ENCODE data around the gene PCDHGA5. TPM values are rescaled to one million over a fixed set of nuclear protein-coding genes. Genes with fewer than 3 reads are reported as not detected.
"Not testable (repeated sequence)": the region's sequence is repeated elsewhere in the genome, so short reads cannot be mapped to it uniquely, and the experiment has no call there.

PCDHGA5 gene
- polyA plus RNA-seq, 1 donor, result 1.5 TPM

- no peak overlapping the region for H3K4me3 ChIP-seq (ENCODE audit: low read length)
- peaks cover 42% of the 10 kb centered on the region for H3K27me3 ChIP-seq (ENCODE audit: control insufficient read depth, insufficient read depth, low read length)
- H3K9me3 ChIP-seq (ENCODE audit: control insufficient read depth, low read depth, low read length), result peaks cover 48% of the 10 kb centered on the region
- no peaks in the 10 kb centered on the region for H3K36me3 ChIP-seq (ENCODE audit: control insufficient read depth, insufficient read depth, low read length)
- 42% methylated on average over 3 of the region's 10 CpGs for WGBS (ENCODE audit: insufficient coverage, low lambda C conversion rate)
- no peaks in the 10 kb centered on the region for H3K4me1 ChIP-seq (ENCODE audit: control insufficient read depth, insufficient read depth, low read length)
- H3K27ac ChIP-seq (ENCODE audit: low read length), result no peak overlapping the region
- no peak for DNase-seq
Measured at GRCh38 chr5:141388661-141389060, 24.7 kb downstream of the PCDHGA5 start.

- Histone ChIP-seq H3K9me3 (ENCODE audit: control insufficient read depth, low read depth, low read length) (peaks cover 52% of the 10 kb centered on the region), H3K36me3 (ENCODE audit: control insufficient read depth, insufficient read depth, low read length) (no peaks in the 10 kb centered on the region)
- WGBS (ENCODE audit: insufficient coverage, low lambda C conversion rate), result no CpG with 5 or more reads among the region's 77 CpGs
Measured at GRCh38 chr5:141389153-141390042, 25.4 kb downstream of the PCDHGA5 start.

GRCh38 chr5:141392429-141393198 lies 28.7 kb downstream of the PCDHGA5 start, which contains the start of gene PCDHGA8:
PCDHGA8 (plus strand) TSS chr5:141392633; CDS start chr5:141392814, 181 bp downstream.
- H3K4me1 ChIP-seq (ENCODE audit: control insufficient read depth, insufficient read depth, low read length), result no peaks in the 10 kb centered on the region
- H3K4me3 ChIP-seq (ENCODE audit: low read length), result no peak within 1 kb of the TSS
- H3K27ac ChIP-seq (ENCODE audit: low read length), result no peak within 1 kb of the TSS
- 36% methylated on average over 2 of the region's 38 CpGs for WGBS (ENCODE audit: insufficient coverage, low lambda C conversion rate)
- H3K27me3 ChIP-seq (ENCODE audit: control insufficient read depth, insufficient read depth, low read length), result peaks cover 41% of the 10 kb centered on the region
- H3K36me3 ChIP-seq (ENCODE audit: control insufficient read depth, insufficient read depth, low read length), result no peaks in the 10 kb centered on the region
- peaks cover 56% of the 10 kb centered on the region for H3K9me3 ChIP-seq (ENCODE audit: control insufficient read depth, low read depth, low read length)
- no peak for DNase-seq

More at GRCh38 chr5:141389153-141390042, 25.4 kb downstream of the PCDHGA5 start:
- H3K27ac ChIP-seq (ENCODE audit: low read length), result no peak overlapping the region
- H3K27me3 ChIP-seq (ENCODE audit: control insufficient read depth, insufficient read depth, low read length), result peaks cover 43% of the 10 kb centered on the region
- DNase-seq, result no peak
- no peaks in the 10 kb centered on the region for H3K4me1 ChIP-seq (ENCODE audit: control insufficient read depth, insufficient read depth, low read length)
- H3K4me3 ChIP-seq (ENCODE audit: low read length), result no peak overlapping the region

DNA sequence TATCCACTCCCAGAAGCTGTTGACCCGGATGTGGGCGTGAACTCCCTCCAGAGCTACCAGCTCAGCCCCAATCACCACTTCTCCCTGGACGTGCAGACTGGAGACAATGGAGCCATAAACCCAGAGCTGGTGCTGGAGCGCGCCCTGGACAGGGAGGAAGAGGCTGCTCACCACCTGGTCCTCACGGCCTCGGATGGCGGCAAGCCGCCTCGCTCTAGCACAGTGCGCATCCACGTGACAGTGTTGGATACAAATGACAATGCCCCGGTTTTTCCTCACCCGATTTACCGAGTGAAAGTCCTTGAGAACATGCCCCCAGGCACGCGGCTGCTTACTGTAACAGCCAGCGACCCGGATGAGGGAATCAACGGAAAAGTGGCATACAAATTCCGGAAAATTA lies 29.3 kb downstream of the PCDHGA5 start:
- H3K4me3 ChIP-seq (ENCODE audit: low read length), result no peak overlapping the region
- peaks cover 56% of the 10 kb centered on the region for H3K9me3 ChIP-seq (ENCODE audit: control insufficient read depth, low read depth, low read length)
- peaks cover 41% of the 10 kb centered on the region for H3K27me3 ChIP-seq (ENCODE audit: control insufficient read depth, insufficient read depth, low read length)
- 31% methylated on average over 3 of the region's 21 CpGs for WGBS (ENCODE audit: insufficient coverage, low lambda C conversion rate)
- no peak overlapping the region for H3K27ac ChIP-seq (ENCODE audit: low read length)
- no peak for DNase-seq
- no peaks in the 10 kb centered on the region for H3K4me1 ChIP-seq (ENCODE audit: control insufficient read depth, insufficient read depth, low read length)
- no peaks in the 10 kb centered on the region for H3K36me3 ChIP-seq (ENCODE audit: control insufficient read depth, insufficient read depth, low read length)

DNA sequence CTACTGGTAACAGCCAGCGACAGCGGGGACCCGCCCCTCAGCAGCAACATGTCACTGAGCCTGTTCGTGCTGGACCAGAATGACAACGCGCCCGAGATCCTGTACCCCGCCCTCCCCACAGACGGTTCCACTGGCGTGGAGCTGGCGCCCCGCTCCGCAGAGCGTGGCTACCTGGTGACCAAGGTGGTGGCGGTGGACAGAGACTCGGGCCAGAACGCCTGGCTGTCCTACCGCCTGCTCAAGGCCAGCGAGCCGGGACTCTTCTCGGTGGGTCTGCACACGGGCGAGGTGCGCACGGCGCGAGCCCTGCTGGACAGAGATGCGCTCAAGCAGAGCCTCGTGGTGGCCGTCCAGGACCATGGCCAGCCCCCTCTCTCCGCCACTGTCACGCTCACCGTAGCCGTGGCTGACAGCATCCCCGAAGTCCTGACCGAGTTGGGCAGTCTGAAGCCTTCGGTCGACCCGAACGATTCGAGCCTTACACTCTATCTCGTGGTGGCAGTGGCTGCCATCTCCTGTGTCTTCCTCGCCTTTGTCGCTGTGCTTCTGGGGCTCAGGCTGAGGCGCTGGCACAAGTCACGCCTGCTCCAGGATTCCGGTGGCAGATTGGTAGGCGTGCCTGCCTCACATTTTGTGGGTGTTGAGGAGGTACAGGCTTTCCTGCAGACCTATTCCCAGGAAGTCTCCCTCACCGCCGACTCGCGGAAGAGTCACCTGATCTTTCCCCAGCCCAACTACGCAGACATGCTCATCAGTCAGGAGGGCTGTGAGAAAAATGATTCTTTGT lies 30.6 kb downstream of the PCDHGA5 start:
- whole genome bisulfite sequencing (ENCODE audit: insufficient coverage, low lambda C conversion rate), result no CpG with 5 or more reads among the region's 53 CpGs
- not testable (repeated sequence) for H3K4me1 ChIP-seq (ENCODE audit: control insufficient read depth, insufficient read depth, low read length); DNase-seq; H3K4me3 ChIP-seq (ENCODE audit: low read length); H3K36me3 ChIP-seq (ENCODE audit: control insufficient read depth, insufficient read depth, low read length); H3K27ac ChIP-seq (ENCODE audit: low read length)
- Histone ChIP-seq H3K27me3 (ENCODE audit: control insufficient read depth, insufficient read depth, low read length) (peaks cover 42% of the 10 kb centered on the region), H3K9me3 (ENCODE audit: control insufficient read depth, low read depth, low read length) (peaks cover 58% of the 10 kb centered on the region)

DNA sequence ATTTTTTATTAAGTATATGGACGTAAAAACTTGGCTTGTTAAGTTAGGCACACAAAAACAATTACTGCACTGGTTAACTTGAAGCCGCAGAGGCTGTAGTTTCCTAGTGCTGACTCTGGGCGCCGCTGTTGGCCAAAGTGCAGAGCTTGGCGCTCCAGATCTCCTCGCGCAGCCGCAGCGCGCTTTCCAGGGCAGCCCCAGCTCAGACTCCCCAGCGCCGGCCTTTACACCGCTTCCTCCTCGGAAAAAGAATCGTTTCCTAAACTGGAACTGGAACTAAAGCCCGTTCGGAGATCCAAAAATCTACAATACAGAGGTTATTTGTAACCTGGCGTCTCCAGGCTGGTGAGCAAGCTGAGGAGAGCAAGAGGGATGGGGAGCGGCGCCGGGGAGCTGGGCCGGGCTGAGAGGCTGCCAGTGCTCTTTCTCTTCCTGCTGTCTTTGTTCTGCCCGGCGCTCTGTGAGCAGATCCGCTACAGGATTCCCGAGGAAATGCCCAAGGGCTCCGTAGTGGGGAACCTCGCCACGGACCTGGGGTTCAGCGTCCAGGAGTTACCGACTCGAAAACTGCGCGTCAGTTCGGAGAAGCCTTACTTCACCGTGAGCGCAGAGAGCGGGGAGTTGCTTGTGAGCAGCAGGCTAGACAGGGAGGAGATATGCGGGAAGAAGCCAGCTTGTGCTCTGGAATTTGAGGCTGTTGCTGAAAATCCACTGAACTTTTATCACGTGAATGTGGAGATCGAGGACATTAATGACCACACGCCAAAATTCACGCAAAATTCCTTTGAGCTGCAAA lies 34.0 kb downstream of the PCDHGA5 start, which contains the start of gene PCDHGB5:
Gene PCDHGB5, plus strand, starts transcription at position 192 of the 796 bp plus-strand sequence. Its CDS starts 181 bp downstream, at position 373.
- H3K36me3 ChIP-seq (ENCODE audit: control insufficient read depth, insufficient read depth, low read length); H3K27ac ChIP-seq (ENCODE audit: low read length); H3K4me1 ChIP-seq (ENCODE audit: control insufficient read depth, insufficient read depth, low read length): not testable (repeated sequence)
- no CpG with 5 or more reads among the region's 43 CpGs for WGBS (ENCODE audit: insufficient coverage, low lambda C conversion rate)
- H3K9me3 ChIP-seq (ENCODE audit: control insufficient read depth, low read depth, low read length), result peaks cover 53% of the 10 kb centered on the region
- DNase-seq, result peak in 1 of 2 donors; percentile 32
- H3K4me3 ChIP-seq (ENCODE audit: low read length), result peak within 1 kb of the TSS; percentile 26
- H3K27me3 ChIP-seq (ENCODE audit: control insufficient read depth, insufficient read depth, low read length), result peaks cover 47% of the 10 kb centered on the region

GRCh38 chr5:141398608-141399007 lies 34.6 kb downstream of the PCDHGA5 start:
- H3K9me3 ChIP-seq (ENCODE audit: control insufficient read depth, low read depth, low read length), result peaks cover 52% of the 10 kb centered on the region
- no peak overlapping the region for H3K27ac ChIP-seq (ENCODE audit: low read length)
- DNase-seq, result no peak
- H3K27me3 ChIP-seq (ENCODE audit: control insufficient read depth, insufficient read depth, low read length), result peaks cover 47% of the 10 kb centered on the region
- no peaks in the 10 kb centered on the region for H3K4me1 ChIP-seq (ENCODE audit: control insufficient read depth, insufficient read depth, low read length)
- H3K4me3 ChIP-seq (ENCODE audit: low read length), result no peak overlapping the region
- no CpG with 5 or more reads among the region's 15 CpGs for WGBS (ENCODE audit: insufficient coverage, low lambda C conversion rate)
- no peaks in the 10 kb centered on the region for H3K36me3 ChIP-seq (ENCODE audit: control insufficient read depth, insufficient read depth, low read length)

- WGBS (ENCODE audit: insufficient coverage, low lambda C conversion rate), result no CpG with 5 or more reads among the region's 61 CpGs
- Histone ChIP-seq H3K27me3 (ENCODE audit: control insufficient read depth, insufficient read depth, low read length) (peaks cover 49% of the 10 kb centered on the region), H3K27ac (ENCODE audit: low read length) (no peak overlapping the region), H3K9me3 (ENCODE audit: control insufficient read depth, low read depth, low read length) (peaks cover 46% of the 10 kb centered on the region), H3K4me3 (ENCODE audit: low read length) (no peak overlapping the region), H3K4me1 (ENCODE audit: control insufficient read depth, insufficient read depth, low read length) (no peaks in the 10 kb centered on the region), H3K36me3 (ENCODE audit: control insufficient read depth, insufficient read depth, low read length) (no peaks in the 10 kb centered on the region)
- no peak for DNase-seq
Measured at GRCh38 chr5:141399555-141400258, 35.7 kb downstream of the PCDHGA5 start.

All from large intestine (tissue), 3 donors.